Right lobe of liver (tissue), 6 donors: ENCODE data around the gene GPATCH8. TPM values are rescaled to one million over a fixed set of nuclear protein-coding genes. Genes with fewer than 3 reads are reported as not detected.

Experiments
- ATAC-seq, 4 donors: fragments of 200-7000 bp; cut with Tn5 transposase; one replicate each; pipeline ENCODE4 v1.9.1; 2020; ENCODE audit warnings: mild to moderate bottlenecking in 4 of 4, moderate library complexity in 4 of 4
- DNase-seq, 3 donors: peaks; one replicate each; pipeline ENCODE4 v3.0.0-alpha.2; 2020
- H3K27ac ChIP-seq, 3 donors: fragments of 200-600 bp; one replicate each; pipeline ENCODE4 v1.8.0; 2022
- H3K27me3 ChIP-seq, 2 donors: fragments of 200-600 bp; one replicate each; pipeline ENCODE4 v1.8.0; 2022
- H3K36me3 ChIP-seq, 4 donors: fragments of 200-600 bp; sonication (generic) in 1 of 4; one replicate each; pipeline versions ENCODE4 v1.5.1 to v1.8.0; 2017 to 2022; ENCODE audit warnings: control low read depth in 1 of 4
- H3K4me1 ChIP-seq, 4 donors: fragments of 200-600 bp; sonication (generic) in 1 of 4; one replicate each; pipeline versions ENCODE4 v1.5.1 to v1.8.0; 2017 to 2022; ENCODE audit warnings: control low read depth in 1 of 4
- H3K4me3 ChIP-seq, 3 donors: fragments of 200-600 bp; one replicate each; pipeline ENCODE4 v1.8.0; 2022
- H3K9me3 ChIP-seq, 4 donors: fragments of 200-600 bp; sonication (generic) in 1 of 4; one replicate each; pipeline versions ENCODE4 v1.5.1 to v1.8.0; 2017 to 2022; ENCODE audit warnings: control low read depth in 1 of 4
- CTCF ChIP-seq, 4 donors: fragments of 200-600 bp in 3 of 4; fragments of 450-650 bp in 1 of 4; IDR thresholded peaks; one replicate each; pipeline versions ENCODE4 v1.5.1 to v1.8.0; 2016 to 2022; ENCODE audit warnings: antibody characterized with exemption in 4 of 4, mild to moderate bottlenecking in 2 of 4
- POLR2A ChIP-seq: fragments of 450-650 bp; IDR thresholded peaks from one replicate; pipeline ENCODE4 v1.6.1; 2017; ENCODE audit warnings: antibody characterized with exemption, mild to moderate bottlenecking
- WGBS: methylation state at CpG from one replicate; pipeline ENCODE4 v1.1.6; 2018; ENCODE audit warnings: low coverage, low lambda C conversion rate; ENCODE audit not compliant: insufficient coverage; ENCODE audit errors: missing lambda C conversion rate; 5-methylcytosine and 5-hydroxymethylcytosine counted together
- intact Hi-C, 2 donors: fragments of 100-400 bp; cut with DNase I; formaldehyde crosslinking; loops; one replicate each; pipeline versions ENCODE4 v1.11.2 to v1.14.1; 2022
- total RNA-seq, 6 experiments: library from RNA; depleted of rRNA in 2 of 6; stranded (reverse); fragments of >200 nt in 2 of 6; fragmentation: NEBNext Ultra II Directional in 3 of 6; extraction: Animal tissue kit (Norgen Biotek cat#: 25700) in 3 of 6; gene quantifications; one replicate each; pipeline versions ENCODE4 v1.1.0 to v1.2.4, GENCODE V29; 2016 to 2023
- donor health status: DM: no; HTN: yes; CAD: no.
- donor health status: DM: no; HTN: no; CAD: no.
- donor health status: DM: no; HTN: no; CAD: no.
- donor health status: DM: no; HTN: yes; CAD: no.
- donor health status: DM: no; HTN: yes; CAD: no.

The GPATCH8 gene
- total RNA-seq, 6 experiments from 2014 or later, result 8.1 to 14.4 (median 13.1) TPM

GRCh38 chr17:44417553-44417952 lies 85.7 kb downstream of the GPATCH8 start:
- Histone ChIP-seq H3K27me3 (no peaks in the 10 kb centered on the region), H3K4me3 (no peak overlapping the region), H3K27ac (no peak overlapping the region), H3K4me1 (no peaks in the 10 kb centered on the region), H3K9me3 (no peaks in the 10 kb centered on the region), H3K36me3 (peaks cover 0 to 11% (median 3%) of the 10 kb centered on the region in 4 donors)
- ATAC-seq (peak in 1 of 4 donors; percentile 95), DNase-seq (no peak)
- intact Hi-C loops, result no loop called here
- 38% methylated on average over 1 of the region's 2 CpGs for WGBS
- no peak for TF ChIP-seq POLR2A
- TF ChIP-seq CTCF (IDR thresholded peaks at IDR 0.05), result no peak

DNA sequence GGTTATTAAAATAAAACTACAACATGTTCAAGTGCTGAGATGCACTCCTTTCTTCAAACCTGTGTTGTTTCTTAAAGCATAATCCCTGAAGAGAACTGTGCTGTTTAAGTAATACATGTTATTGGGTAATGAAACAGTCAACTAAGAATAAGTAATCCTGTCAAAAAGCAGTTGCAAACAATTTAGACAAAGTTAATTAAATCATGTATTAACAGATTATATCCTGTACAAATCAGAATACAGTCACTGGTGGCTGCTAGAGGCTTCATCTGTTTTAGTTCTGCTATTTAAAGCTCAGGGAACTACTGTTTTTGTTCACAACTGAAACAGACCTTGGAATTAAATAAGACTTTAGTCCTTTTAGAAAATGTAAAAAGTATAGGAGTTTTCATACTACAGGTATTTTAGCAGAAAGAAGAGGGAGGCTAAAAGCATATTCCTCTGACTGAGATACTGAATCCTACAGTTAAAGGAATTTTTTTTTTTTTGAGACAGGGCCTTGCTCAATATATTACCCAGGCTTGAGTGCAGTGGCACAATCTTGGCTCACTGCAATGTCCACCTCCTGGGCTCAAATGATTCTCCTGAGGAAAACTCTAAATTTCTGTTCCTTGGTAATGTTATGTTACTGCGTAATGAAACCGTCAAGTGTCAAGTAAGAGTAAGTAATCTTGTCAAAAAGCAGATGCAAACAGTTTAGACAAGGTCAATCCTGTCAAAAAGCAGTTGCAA lies 86.5 kb downstream of the GPATCH8 start:
- Histone ChIP-seq H3K27ac (no peak overlapping the region), H3K4me1 (no peaks in the 10 kb centered on the region), H3K27me3 (no peaks in the 10 kb centered on the region), H3K9me3 (no peaks in the 10 kb centered on the region), H3K4me3 (no peak overlapping the region), H3K36me3 (peaks cover 0 to 11% (median 3%) of the 10 kb centered on the region in 4 donors)
- WGBS, result 94% methylated on average over 2 of the region's 2 CpGs
- intact Hi-C loops, result no loop called here
- no peak for TF ChIP-seq CTCF (IDR thresholded peaks at IDR 0.05)
- no peak for TF ChIP-seq POLR2A
- DNase-seq (no peak), ATAC-seq (no peak)

DNA sequence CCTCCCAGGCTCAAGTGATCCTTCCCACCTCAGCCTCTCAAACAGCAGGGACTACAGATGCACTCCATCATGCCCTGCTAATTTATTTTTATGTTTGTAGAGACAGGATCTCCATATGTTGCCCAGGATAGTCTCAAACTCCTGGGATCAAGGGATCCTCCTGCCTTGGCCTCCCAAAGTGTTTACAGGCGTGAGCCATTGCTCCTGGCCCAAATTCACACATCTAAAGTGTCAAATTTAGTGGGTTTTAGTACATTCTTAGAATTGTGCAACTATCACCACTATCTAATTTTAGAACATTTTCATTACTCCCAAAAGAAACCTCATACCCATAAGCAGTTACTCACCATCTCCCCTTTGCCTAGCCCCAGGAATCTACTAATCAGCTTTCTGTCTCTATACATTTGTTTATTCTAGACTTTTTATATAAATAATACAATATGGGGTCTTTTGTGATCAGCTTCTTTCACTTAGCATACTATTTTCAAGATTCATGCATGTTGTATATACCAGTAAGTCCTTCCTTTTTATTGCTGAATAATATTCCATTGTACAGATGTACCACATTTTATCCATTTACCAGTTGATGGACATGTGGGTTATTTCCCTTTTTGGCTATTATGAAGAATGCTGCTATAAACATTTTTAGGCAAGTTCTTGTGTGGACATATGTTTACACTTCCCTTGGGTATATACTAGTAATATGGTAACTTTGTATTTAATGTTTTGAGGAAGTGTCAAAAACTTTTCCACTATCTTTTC lies 88.6 kb downstream of the GPATCH8 start:
- H3K27ac ChIP-seq, result no peak overlapping the region
- WGBS, result 100% methylated on average over 1 of the region's 1 CpG
- intact Hi-C loops, result no loop called here
- no peak for TF ChIP-seq POLR2A
- no peak for TF ChIP-seq CTCF (IDR thresholded peaks at IDR 0.05)
- no peak for DNase-seq
- ATAC-seq, result no peak
- no peak overlapping the region for H3K4me3 ChIP-seq
- no peaks in the 10 kb centered on the region for H3K9me3 ChIP-seq
- H3K27me3 ChIP-seq, result no peaks in the 10 kb centered on the region
- H3K4me1 ChIP-seq, result no peaks in the 10 kb centered on the region
- peaks cover 0 to 11% (median 3%) of the 10 kb centered on the region in 4 donors for H3K36me3 ChIP-seq

DNA sequence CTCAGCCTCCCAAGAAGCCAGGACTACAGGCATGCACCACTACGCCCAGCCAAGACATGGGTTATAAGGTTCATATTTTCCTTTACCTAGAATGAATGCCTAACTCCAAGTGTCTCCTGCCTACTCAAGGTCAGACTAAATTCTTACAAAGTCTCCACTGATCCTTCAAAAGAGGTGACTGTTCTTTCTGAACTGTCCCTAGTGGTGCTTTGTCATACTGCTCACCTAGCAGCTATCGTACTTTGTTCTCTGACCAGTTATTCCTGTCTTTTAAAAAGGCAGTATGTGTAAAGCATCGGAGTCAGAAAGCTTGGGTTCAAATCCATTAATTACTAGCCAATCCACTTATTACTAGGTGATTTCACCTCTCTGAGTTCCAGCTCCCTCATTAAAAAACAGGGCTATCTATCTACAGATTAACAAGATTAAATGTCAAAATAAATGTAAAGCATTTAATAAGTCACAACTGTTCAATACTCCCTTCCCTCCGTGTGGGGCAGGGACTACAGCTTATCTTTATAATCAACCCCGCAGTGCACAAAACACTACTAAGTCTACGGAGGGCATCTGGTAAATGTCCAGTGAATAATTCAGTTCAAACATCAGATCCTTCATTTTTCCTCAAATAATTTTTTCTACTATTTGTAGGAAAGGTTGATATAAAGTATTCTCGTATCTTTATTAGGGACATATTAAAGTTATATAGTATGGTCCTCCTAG lies 93.7 kb downstream of the GPATCH8 start:
- H3K27me3 ChIP-seq, result no peaks in the 10 kb centered on the region
- ATAC-seq (no peak), DNase-seq (no peak)
- WGBS, result 76% methylated on average over 6 of the region's 7 CpGs
- no peaks in the 10 kb centered on the region for H3K4me1 ChIP-seq
- H3K9me3 ChIP-seq, result no peaks in the 10 kb centered on the region
- no peak overlapping the region for H3K4me3 ChIP-seq
- intact Hi-C loops, result no loop called here
- H3K27ac ChIP-seq, result no peak overlapping the region
- TF ChIP-seq CTCF (IDR thresholded peaks at IDR 0.05) (no peak), POLR2A (no peak)
- peaks cover 0 to 3% (median 0%) of the 10 kb centered on the region in 4 donors for H3K36me3 ChIP-seq
